ENCODE results near the gene NACAD.

DNA sequence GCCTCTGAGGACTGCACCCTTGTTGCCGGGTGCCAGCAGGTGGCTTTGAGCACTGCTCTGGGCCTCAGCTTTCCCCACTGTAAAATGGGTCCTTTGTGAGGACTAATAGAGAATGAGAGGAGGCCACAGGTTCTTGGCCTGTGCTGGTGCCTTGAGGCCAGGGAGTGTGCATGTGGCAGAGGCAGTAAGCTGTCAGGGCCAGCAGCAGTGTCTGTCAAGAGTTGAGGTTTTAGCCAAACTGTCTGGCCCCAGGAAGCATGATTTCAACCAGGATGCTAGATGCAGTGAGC, 13.5 kb downstream of the NACAD start:
- TF ChIP-seq CTCF (IDR thresholded peaks at IDR 0.05) (no peak), POLR2A (IDR thresholded peaks at IDR 0.05) (no peak)

All from Peyer's patch (tissue), 4 donors.